BE2C (cell line): ENCODE data around the gene NACAD.

Experiments used
- DNase-seq: peaks from one replicate; pipeline ENCODE4 v3.0.0-alpha.2; 2020
- H3K27me3 ChIP-seq: fragments of 250-450 bp; sonication (Bioruptor Pico); 2 replicates; pipeline ENCODE4 v1.5.1; 2020; ENCODE audit warnings: mild to moderate bottlenecking
- H3K36me3 ChIP-seq: fragments of 250-450 bp; sonication (Bioruptor Pico); 2 replicates; pipeline ENCODE4 v1.5.1; 2020; ENCODE audit warnings: mild to moderate bottlenecking
- H3K4me1 ChIP-seq: fragments of 250-450 bp; sonication (Bioruptor Pico); 2 replicates; pipeline ENCODE4 v1.5.1; 2020
- H3K4me3 ChIP-seq: 2 replicates; pipeline ENCODE4 v1.5.1; 2011; ENCODE audit warnings: low read depth, low read length
- H3K9me3 ChIP-seq: fragments of 250-450 bp; sonication (Bioruptor Pico); 2 replicates; pipeline ENCODE4 v1.5.1; 2020
- TF ChIP-seq, protein P1 (sequence below): IDR thresholded peaks from 2 replicates; pipeline ENCODE4 v1.5.1; 2012; ENCODE audit warnings: mild to moderate bottlenecking, low read depth, low read length

Gene NACAD

GRCh38 chr7:45099891-45100760, 11.4 kb upstream of the NACAD start:
- no peak for DNase-seq
- Histone ChIP-seq H3K4me3 (no peak overlapping the region), H3K4me1 (no peaks in the 10 kb centered on the region), H3K27me3 (no peaks in the 10 kb centered on the region), H3K9me3 (no peaks in the 10 kb centered on the region), H3K36me3 (peaks cover 59% of the 10 kb centered on the region)
- TF ChIP-seq, protein P1, sequence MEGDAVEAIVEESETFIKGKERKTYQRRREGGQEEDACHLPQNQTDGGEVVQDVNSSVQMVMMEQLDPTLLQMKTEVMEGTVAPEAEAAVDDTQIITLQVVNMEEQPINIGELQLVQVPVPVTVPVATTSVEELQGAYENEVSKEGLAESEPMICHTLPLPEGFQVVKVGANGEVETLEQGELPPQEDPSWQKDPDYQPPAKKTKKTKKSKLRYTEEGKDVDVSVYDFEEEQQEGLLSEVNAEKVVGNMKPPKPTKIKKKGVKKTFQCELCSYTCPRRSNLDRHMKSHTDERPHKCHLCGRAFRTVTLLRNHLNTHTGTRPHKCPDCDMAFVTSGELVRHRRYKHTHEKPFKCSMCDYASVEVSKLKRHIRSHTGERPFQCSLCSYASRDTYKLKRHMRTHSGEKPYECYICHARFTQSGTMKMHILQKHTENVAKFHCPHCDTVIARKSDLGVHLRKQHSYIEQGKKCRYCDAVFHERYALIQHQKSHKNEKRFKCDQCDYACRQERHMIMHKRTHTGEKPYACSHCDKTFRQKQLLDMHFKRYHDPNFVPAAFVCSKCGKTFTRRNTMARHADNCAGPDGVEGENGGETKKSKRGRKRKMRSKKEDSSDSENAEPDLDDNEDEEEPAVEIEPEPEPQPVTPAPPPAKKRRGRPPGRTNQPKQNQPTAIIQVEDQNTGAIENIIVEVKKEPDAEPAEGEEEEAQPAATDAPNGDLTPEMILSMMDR, result no peak

GRCh38 chr7:45098983-45099839, 10.4 kb upstream of the NACAD start:
- TF ChIP-seq, protein P1, result no peak
- Histone ChIP-seq H3K27me3 (no peaks in the 10 kb centered on the region), H3K9me3 (no peaks in the 10 kb centered on the region), H3K4me1 (no peaks in the 10 kb centered on the region), H3K4me3 (no peak overlapping the region), H3K36me3 (peaks cover 50% of the 10 kb centered on the region)
- DNase-seq, result no peak

DNA sequence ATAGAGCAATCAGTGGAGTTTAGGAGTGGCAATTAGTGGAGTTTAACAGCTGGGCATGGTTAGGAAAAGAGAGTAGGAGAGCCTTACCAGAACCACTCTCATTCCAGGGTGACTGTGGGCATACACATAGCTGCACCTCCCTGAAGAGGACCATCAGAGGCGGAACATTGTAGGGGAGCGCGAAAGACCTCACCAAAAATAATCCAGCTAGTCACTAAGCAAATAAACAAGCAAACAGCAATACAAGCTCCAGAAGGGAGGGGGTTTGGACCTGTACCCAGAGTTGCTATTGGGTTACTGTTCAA, 4.1 kb upstream of the NACAD start:
- Histone ChIP-seq H3K4me1 (0 out of 2 replicates have a peak, but pooled peaks cover 2% of the 10 kb centered on the region), H3K9me3 (no peaks in the 10 kb centered on the region), H3K27me3 (no peaks in the 10 kb centered on the region), H3K36me3 (no peaks in the 10 kb centered on the region), H3K4me3 (no peak overlapping the region)
- TF ChIP-seq, protein P1, result no peak
- DNase-seq, result no peak

- no peak for DNase-seq
- TF ChIP-seq, protein P1, result no peak
- no peaks in the 10 kb centered on the region for H3K36me3 ChIP-seq
Observed at GRCh38 chr7:45092100-45092930, 3.5 kb upstream of the NACAD start.

GRCh38 chr7:45089341-45089891, 647 bp upstream of the NACAD start:
- no peaks in the 10 kb centered on the region for H3K27me3 ChIP-seq
- peak overlapping the region; percentile 63 for H3K4me3 ChIP-seq
- no peaks in the 10 kb centered on the region for H3K36me3 ChIP-seq
- TF ChIP-seq, protein P1, result no peak
- peak; percentile 83 for DNase-seq
- H3K9me3 ChIP-seq, result no peaks in the 10 kb centered on the region
- 0 out of 2 replicates have a peak, but pooled peaks cover 2% of the 10 kb centered on the region for H3K4me1 ChIP-seq

More at GRCh38 chr7:45092100-45092930, 3.5 kb upstream of the NACAD start:
- no peaks in the 10 kb centered on the region for H3K27me3 ChIP-seq
- 0 out of 2 replicates have a peak, but pooled peaks cover 2% of the 10 kb centered on the region for H3K4me1 ChIP-seq
- H3K9me3 ChIP-seq, result no peaks in the 10 kb centered on the region
- no peak overlapping the region for H3K4me3 ChIP-seq
